ENCODE results near the gene HADHA.

HADHA gene

DNA sequence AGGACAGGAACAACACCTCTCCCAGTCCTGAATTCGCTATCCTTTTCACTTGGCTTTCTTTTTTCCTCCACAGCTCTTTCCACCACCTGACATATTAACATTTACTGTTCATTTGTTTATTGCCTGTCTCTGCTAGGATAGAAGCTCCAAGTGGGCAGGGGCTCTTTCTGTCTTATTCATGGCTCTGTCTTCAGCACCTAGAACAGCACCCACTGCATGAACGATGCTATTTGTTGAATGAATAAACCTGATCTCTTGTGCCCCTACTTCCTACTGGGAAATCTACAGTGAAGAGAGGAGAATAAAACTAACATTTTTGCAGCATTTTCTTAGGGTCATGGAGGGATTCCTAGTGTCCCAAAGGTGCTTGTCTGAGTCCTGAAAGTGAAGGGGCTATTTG is 95.9 kb downstream of the HADHA start:
- no peak for DNase-seq (ENCODE audit: low read depth, low spot score)
- Histone ChIP-seq H3K4me1 (ENCODE audit: insufficient read depth, insufficient read length) (no peaks in the 10 kb centered on the region), H3K27me3 (ENCODE audit: insufficient read depth, insufficient read length) (no peaks in the 10 kb centered on the region), H3K9ac (ENCODE audit: insufficient read length, low read depth) (no peak overlapping the region), H3K9me3 (ENCODE audit: insufficient read depth, low read length) (no peaks in the 10 kb centered on the region), H3K36me3 (ENCODE audit: insufficient read depth, insufficient read length, low read length) (no peaks in the 10 kb centered on the region), H3K4me3 (ENCODE audit: insufficient read length, low read depth) (no peak overlapping the region)
- TF ChIP-seq YY1 (IDR thresholded peaks at IDR 0.05; ENCODE audit: insufficient read depth, insufficient read length) (no peak), SUZ12 (IDR thresholded peaks at IDR 0.05; ENCODE audit: extremely low read depth, insufficient read depth, insufficient read length) (no peak), ZNF274 (IDR thresholded peaks at IDR 0.05; ENCODE audit: low read depth, low read length) (no peak)

GRCh38 chr2:26144953-26145680 is 99.3 kb downstream of the HADHA start:
- H3K27me3 ChIP-seq (ENCODE audit: insufficient read depth, insufficient read length): no peaks in the 10 kb centered on the region
- no peak for TF ChIP-seq SUZ12 (IDR thresholded peaks at IDR 0.05; ENCODE audit: extremely low read depth, insufficient read depth, insufficient read length)
- TF ChIP-seq YY1 (IDR thresholded peaks at IDR 0.05; ENCODE audit: insufficient read depth, insufficient read length): no peak
- TF ChIP-seq ZNF274 (IDR thresholded peaks at IDR 0.05; ENCODE audit: low read depth, low read length): no peak
- DNase-seq (ENCODE audit: low read depth, low spot score): peak; percentile 57
- no peaks in the 10 kb centered on the region for H3K4me1 ChIP-seq (ENCODE audit: insufficient read depth, insufficient read length)
- no peaks in the 10 kb centered on the region for H3K9me3 ChIP-seq (ENCODE audit: insufficient read depth, low read length)
- H3K36me3 ChIP-seq (ENCODE audit: insufficient read depth, insufficient read length, low read length): no peaks in the 10 kb centered on the region
- H3K9ac ChIP-seq (ENCODE audit: insufficient read length, low read depth): no peak overlapping the region
- no peak overlapping the region for H3K4me3 ChIP-seq (ENCODE audit: insufficient read length, low read depth)

DNA sequence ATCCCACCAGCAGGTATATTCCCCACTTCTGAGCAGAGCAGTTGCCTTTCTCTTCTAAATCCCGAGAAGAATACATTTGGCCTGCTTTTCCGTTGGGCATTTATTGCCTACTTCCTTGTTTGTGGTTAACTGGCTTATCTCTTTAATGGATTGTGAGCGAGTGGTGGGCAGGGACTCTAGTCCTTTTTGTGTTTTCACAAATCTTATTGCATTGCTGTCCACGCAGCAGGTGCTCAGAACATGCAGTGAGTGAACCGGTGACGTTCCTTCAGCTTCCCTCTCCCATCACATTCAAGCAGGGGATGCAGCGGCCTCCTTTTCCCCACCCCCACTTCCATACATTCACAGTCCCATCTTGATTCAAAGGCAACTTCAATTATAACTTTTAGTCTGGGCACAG is 100.4 kb downstream of the HADHA start:
- H3K27me3 ChIP-seq (ENCODE audit: insufficient read depth, insufficient read length): no peaks in the 10 kb centered on the region
- H3K9me3 ChIP-seq (ENCODE audit: insufficient read depth, low read length): no peaks in the 10 kb centered on the region
- H3K4me1 ChIP-seq (ENCODE audit: insufficient read depth, insufficient read length): no peaks in the 10 kb centered on the region
- DNase-seq (ENCODE audit: low read depth, low spot score): no peak
- H3K9ac ChIP-seq (ENCODE audit: insufficient read length, low read depth): no peak overlapping the region
- TF ChIP-seq SUZ12 (IDR thresholded peaks at IDR 0.05; ENCODE audit: extremely low read depth, insufficient read depth, insufficient read length): no peak
- no peak for TF ChIP-seq YY1 (IDR thresholded peaks at IDR 0.05; ENCODE audit: insufficient read depth, insufficient read length)
- TF ChIP-seq ZNF274 (IDR thresholded peaks at IDR 0.05; ENCODE audit: low read depth, low read length): no peak
- H3K36me3 ChIP-seq (ENCODE audit: insufficient read depth, insufficient read length, low read length): no peaks in the 10 kb centered on the region
- H3K4me3 ChIP-seq (ENCODE audit: insufficient read length, low read depth): no peak overlapping the region

- DNase-seq (ENCODE audit: low read depth, low spot score): no peak
- no peaks in the 10 kb centered on the region for H3K27me3 ChIP-seq (ENCODE audit: insufficient read depth, insufficient read length)
- TF ChIP-seq ZNF274 (IDR thresholded peaks at IDR 0.05; ENCODE audit: low read depth, low read length) (no peak), SUZ12 (IDR thresholded peaks at IDR 0.05; ENCODE audit: extremely low read depth, insufficient read depth, insufficient read length) (no peak), YY1 (IDR thresholded peaks at IDR 0.05; ENCODE audit: insufficient read depth, insufficient read length) (no peak)
- peaks cover 6% of the 10 kb centered on the region for H3K36me3 ChIP-seq (ENCODE audit: insufficient read depth, insufficient read length, low read length)
- no peak overlapping the region for H3K9ac ChIP-seq (ENCODE audit: insufficient read length, low read depth)
- H3K9me3 ChIP-seq (ENCODE audit: insufficient read depth, low read length): no peaks in the 10 kb centered on the region
- no peak overlapping the region for H3K4me3 ChIP-seq (ENCODE audit: insufficient read length, low read depth)
- H3K4me1 ChIP-seq (ENCODE audit: insufficient read depth, insufficient read length): no peaks in the 10 kb centered on the region
Measured at GRCh38 chr2:26141145-26141769, 103.2 kb downstream of the HADHA start.
